ENCODE data around the gene HLCS.

DNA sequence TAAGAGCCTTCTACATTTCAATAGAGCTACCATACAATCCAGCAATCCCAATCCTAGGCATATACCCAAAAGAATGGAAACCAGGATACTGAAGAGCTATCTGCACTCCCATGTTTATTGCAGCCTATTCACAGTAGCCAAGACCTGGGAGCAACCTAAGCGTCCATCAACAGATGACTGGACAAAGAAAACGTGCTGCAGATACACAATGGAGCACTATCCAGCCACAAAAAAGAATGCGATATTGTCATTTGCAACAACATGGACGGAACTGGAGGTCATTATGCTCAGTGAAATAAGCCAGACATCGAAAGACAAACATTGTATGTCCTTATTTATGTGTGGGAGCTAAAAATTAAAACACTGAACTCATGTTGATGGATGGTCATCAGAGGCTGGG lies 115.3 kb downstream of the HLCS start:
- TF ChIP-seq POLR2A (IDR thresholded peaks at IDR 0.05), result no peak
- TF ChIP-seq, protein P1, sequence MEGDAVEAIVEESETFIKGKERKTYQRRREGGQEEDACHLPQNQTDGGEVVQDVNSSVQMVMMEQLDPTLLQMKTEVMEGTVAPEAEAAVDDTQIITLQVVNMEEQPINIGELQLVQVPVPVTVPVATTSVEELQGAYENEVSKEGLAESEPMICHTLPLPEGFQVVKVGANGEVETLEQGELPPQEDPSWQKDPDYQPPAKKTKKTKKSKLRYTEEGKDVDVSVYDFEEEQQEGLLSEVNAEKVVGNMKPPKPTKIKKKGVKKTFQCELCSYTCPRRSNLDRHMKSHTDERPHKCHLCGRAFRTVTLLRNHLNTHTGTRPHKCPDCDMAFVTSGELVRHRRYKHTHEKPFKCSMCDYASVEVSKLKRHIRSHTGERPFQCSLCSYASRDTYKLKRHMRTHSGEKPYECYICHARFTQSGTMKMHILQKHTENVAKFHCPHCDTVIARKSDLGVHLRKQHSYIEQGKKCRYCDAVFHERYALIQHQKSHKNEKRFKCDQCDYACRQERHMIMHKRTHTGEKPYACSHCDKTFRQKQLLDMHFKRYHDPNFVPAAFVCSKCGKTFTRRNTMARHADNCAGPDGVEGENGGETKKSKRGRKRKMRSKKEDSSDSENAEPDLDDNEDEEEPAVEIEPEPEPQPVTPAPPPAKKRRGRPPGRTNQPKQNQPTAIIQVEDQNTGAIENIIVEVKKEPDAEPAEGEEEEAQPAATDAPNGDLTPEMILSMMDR (IDR thresholded peaks at IDR 0.05), result no peak
